Colonic mucosa (tissue), 4 donors: Measurements from ENCODE around the gene CCNJ. TPM values are rescaled to one million over a fixed set of nuclear protein-coding genes. Genes with fewer than 3 reads are reported as not detected.

ENCODE experiments used
- DNase-seq: peaks from one replicate; pipeline ENCODE4 v3.0.0-alpha.2; 2020
- H3K27ac ChIP-seq: fragments of 200-600 bp; one replicate; pipeline ENCODE4 v1.8.0; 2021
- H3K27me3 ChIP-seq: fragments of 200-600 bp; one replicate; pipeline ENCODE4 v1.8.0; 2021
- H3K36me3 ChIP-seq: fragments of 200-600 bp; one replicate; pipeline ENCODE4 v1.8.0; 2021
- H3K4me1 ChIP-seq: fragments of 200-600 bp; one replicate; pipeline ENCODE4 v1.8.0; 2021; ENCODE audit warnings: mild to moderate bottlenecking
- H3K4me3 ChIP-seq: fragments of 200-600 bp; one replicate; pipeline ENCODE4 v1.8.0; 2021
- H3K9ac ChIP-seq, 2 donors: one replicate each; pipeline ENCODE4 v1.7.0; 2013; ENCODE audit warnings: control low read depth in 2 of 2, low read depth in 2 of 2, low read length in 2 of 2
- H3K9me3 ChIP-seq: fragments of 200-600 bp; one replicate; pipeline ENCODE4 v1.8.0; 2021
- intact Hi-C: fragments of 100-400 bp; cut with DNase I; formaldehyde crosslinking; loops from one replicate; pipeline ENCODE4 v1.14.1; 2022
- total RNA-seq, 2 donors: library from RNA; stranded (reverse); fragmentation: NEBNext Ultra II Directional in 1 of 2; extraction: Animal tissue kit (Norgen Biotek cat#: 25700) in 1 of 2; gene quantifications; one replicate each; pipeline ENCODE4 v1.2.1, GENCODE V29; 2021
- TF ChIP-seq, protein P1 (sequence below): fragments of 200-600 bp; IDR thresholded peaks from one replicate; pipeline ENCODE4 v1.8.0; 2022; ENCODE audit warnings: antibody characterized with exemption, mild to moderate bottlenecking
- donor health status: healthy.
- donor health status: DM: no; HTN: no; CAD: no.
- donor health status: DM: no; HTN: no; CAD: no.

Gene CCNJ
- total RNA-seq, 2 donors from 2014 or later = 5.0 to 8.9 TPM

DNA sequence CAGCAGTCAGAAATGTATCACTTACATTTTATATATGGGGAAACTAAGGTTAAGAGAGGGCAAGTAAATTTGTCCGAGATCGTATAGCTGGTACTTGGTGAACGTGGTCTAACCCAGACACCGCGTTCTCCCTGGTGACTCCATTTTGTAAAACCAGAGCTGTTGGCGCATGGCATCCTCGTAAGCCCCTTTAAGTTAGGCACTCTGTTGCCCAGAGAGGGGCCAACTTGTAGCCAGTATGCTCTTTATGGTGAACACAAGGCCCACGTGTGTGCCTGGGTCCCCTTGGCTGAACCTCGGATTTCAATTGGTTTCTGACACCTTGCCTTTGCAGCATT lies 47.0 kb downstream of the CCNJ start:
- TF ChIP-seq, protein P1, sequence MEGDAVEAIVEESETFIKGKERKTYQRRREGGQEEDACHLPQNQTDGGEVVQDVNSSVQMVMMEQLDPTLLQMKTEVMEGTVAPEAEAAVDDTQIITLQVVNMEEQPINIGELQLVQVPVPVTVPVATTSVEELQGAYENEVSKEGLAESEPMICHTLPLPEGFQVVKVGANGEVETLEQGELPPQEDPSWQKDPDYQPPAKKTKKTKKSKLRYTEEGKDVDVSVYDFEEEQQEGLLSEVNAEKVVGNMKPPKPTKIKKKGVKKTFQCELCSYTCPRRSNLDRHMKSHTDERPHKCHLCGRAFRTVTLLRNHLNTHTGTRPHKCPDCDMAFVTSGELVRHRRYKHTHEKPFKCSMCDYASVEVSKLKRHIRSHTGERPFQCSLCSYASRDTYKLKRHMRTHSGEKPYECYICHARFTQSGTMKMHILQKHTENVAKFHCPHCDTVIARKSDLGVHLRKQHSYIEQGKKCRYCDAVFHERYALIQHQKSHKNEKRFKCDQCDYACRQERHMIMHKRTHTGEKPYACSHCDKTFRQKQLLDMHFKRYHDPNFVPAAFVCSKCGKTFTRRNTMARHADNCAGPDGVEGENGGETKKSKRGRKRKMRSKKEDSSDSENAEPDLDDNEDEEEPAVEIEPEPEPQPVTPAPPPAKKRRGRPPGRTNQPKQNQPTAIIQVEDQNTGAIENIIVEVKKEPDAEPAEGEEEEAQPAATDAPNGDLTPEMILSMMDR = no peak
- Histone ChIP-seq H3K27ac (peak overlapping the region; percentile 94), H3K9me3 (no peaks in the 10 kb centered on the region), H3K36me3 (no peaks in the 10 kb centered on the region), H3K27me3 (no peaks in the 10 kb centered on the region), H3K9ac (peak overlapping the region in 1 of 2 donors; percentile 88), H3K4me1 (peaks cover 3% of the 10 kb centered on the region), H3K4me3 (peak overlapping the region; percentile 47)
- intact Hi-C loops = loop anchor here (5.0 kb wide), 1 partner anchor 37 kb away; no protein-coding TSS in a partner anchor
- peak; percentile 22 for DNase-seq

DNA sequence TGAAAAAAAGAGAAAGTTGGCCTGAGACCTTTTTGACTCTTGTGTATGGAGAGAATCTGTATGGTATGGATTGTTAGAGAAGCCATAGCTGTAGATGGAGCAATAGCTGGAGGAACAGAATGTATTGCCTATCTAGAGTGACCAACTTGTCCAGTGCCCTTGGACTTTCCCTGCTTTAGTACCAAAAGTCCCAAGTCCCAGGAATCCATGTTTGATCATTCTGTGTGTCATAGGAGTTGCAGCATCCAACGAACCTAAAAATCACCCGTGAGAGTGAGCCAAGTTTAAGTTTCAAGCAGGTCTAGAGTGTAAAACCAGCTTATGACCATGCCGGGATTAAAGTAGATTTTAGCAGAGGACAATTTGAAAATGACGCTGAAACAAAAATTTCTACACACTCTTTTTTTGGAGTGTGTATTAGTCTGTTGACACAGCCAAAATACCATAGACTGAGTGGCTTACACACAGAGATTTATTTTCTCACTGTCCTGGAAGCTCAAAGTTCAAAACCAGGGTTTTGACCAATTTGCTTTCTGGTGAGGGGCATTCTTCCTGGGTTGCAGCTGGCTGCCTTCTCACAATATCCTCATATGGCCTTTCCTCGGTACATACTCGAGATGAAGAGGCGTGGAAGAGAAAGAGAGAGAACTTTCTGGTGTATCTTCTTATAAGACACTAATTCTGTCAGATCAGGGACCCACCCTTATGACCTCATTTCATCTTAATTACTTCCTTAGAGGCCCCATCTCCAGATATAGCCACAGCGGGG lies 49.8 kb downstream of the CCNJ start:
- Histone ChIP-seq H3K9me3 (no peaks in the 10 kb centered on the region), H3K36me3 (no peaks in the 10 kb centered on the region), H3K27me3 (peaks cover 5% of the 10 kb centered on the region), H3K9ac (no peak overlapping the region), H3K4me1 (peaks cover 3% of the 10 kb centered on the region), H3K4me3 (no peak overlapping the region), H3K27ac (no peak overlapping the region)
- TF ChIP-seq, protein P1 = no peak
- intact Hi-C loops = loop anchor here (5.0 kb wide), 1 partner anchor 34 kb away; no protein-coding TSS in a partner anchor
- DNase-seq = no peak

DNA sequence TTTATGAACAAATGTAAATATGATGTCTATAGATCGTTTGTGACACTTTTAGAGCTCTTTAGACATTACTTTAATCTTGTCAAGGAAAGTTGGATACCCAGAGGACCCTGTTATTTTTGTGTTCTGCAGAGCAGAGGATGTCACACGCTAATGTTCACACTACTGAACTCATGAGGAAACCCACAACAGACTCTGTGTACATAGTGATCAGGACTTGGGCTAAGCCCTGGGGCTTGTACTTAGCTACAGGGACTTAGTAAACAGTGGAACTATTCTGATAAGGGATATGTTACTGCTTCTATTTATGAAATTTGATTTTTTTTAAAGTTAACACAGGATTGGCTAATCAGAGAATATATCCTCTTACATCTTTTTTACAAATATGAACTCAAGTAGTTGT lies 50.6 kb downstream of the CCNJ start:
- no peak for DNase-seq
- H3K9ac ChIP-seq = no peak overlapping the region
- TF ChIP-seq, protein P1 = no peak
- H3K27me3 ChIP-seq = peaks cover 5% of the 10 kb centered on the region
- no peaks in the 10 kb centered on the region for H3K4me1 ChIP-seq
- no peak overlapping the region for H3K27ac ChIP-seq
- no peaks in the 10 kb centered on the region for H3K36me3 ChIP-seq
- H3K4me3 ChIP-seq = no peak overlapping the region
- H3K9me3 ChIP-seq = no peaks in the 10 kb centered on the region
- intact Hi-C loops = loop anchor here (5.0 kb wide), 1 partner anchor 33 kb away; no protein-coding TSS in a partner anchor

DNA sequence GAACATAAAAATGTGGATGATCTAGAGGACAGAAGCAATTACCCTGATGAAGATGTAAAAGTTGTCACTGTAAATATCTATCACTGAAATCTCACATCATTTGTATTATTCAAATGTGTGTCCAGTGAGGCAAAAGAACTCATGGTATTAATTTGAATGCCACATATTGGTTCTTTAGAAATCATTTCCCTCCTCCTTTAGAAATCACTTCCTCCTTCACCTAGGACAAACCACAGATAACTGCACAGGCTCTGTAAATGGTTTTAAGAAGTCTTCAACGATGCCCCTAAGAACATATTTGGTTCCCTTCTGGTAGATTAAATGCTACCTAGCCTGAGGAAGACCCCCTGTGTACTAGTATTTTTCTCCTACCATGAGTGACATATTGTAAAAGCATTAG lies 53.6 kb downstream of the CCNJ start:
- DNase-seq = no peak

DNA sequence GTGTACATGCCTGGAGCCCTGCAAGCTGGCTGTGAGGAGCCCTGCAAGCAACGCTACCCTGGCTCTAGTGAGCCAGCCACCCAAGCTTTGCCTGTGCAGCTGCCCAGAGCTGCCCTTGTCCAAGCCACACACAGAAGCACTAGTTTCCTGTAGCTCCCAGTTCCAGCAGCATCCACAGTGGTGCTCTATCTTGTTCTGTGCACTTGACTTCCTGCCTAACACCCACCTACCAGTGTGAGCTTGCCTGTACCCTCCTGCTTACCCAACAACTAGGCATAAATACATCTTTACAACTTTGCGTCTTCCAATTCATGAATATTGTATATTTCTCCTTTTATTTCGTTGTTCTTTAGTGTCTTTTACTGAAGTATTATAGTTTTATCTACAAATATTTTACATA lies 54.5 kb downstream of the CCNJ start:
- TF ChIP-seq, protein P1 = no peak
- intact Hi-C loops = no loop called here
- no peaks in the 10 kb centered on the region for H3K9me3 ChIP-seq
- no peaks in the 10 kb centered on the region for H3K36me3 ChIP-seq
- no peak overlapping the region for H3K4me3 ChIP-seq
- H3K27me3 ChIP-seq = peaks cover 5% of the 10 kb centered on the region
- H3K27ac ChIP-seq = no peak overlapping the region
- H3K4me1 ChIP-seq = no peaks in the 10 kb centered on the region
- DNase-seq = no peak
- H3K9ac ChIP-seq = no peak overlapping the region

More for the DNA sequence above, 53.6 kb downstream of the CCNJ start:
- Histone ChIP-seq H3K9ac (no peak overlapping the region), H3K9me3 (no peaks in the 10 kb centered on the region), H3K27ac (no peak overlapping the region), H3K4me1 (no peaks in the 10 kb centered on the region), H3K36me3 (no peaks in the 10 kb centered on the region), H3K27me3 (peaks cover 5% of the 10 kb centered on the region), H3K4me3 (no peak overlapping the region)
- intact Hi-C loops = no loop called here
- TF ChIP-seq, protein P1 = no peak
